Uterus (tissue), 4 donors: Measurements from ENCODE around the gene FBRS. TPM values are rescaled to one million over a fixed set of nuclear protein-coding genes. Genes with fewer than 3 reads are reported as not detected.
"Not testable (repeated sequence)": the region's sequence is repeated elsewhere in the genome, so short reads cannot be mapped to it uniquely, and the experiment has no call there.

Experiments
- DNase-seq, 2 donors: peaks; one replicate each; pipeline ENCODE4 v3.0.0-alpha.2; 2019 to 2020
- H3K27ac ChIP-seq, 2 donors: fragments of 200-600 bp; sonication (generic); 1 replicate in 1 of 2; 2 replicates in 1 of 2; pipeline ENCODE4 v1.5.1; 2016 to 2018
- H3K27me3 ChIP-seq, 2 donors: fragments of 200-600 bp; sonication (generic); one replicate each; pipeline ENCODE4 v1.5.1; 2018 to 2019; ENCODE audit warnings: control low read depth in 1 of 2
- H3K36me3 ChIP-seq, 2 donors: fragments of 200-600 bp; sonication (generic); one replicate each; pipeline ENCODE4 v1.5.1; 2019; ENCODE audit warnings: control low read depth in 1 of 2
- H3K4me1 ChIP-seq, 2 donors: fragments of 200-600 bp; sonication (generic); one replicate each; pipeline ENCODE4 v1.5.1; 2018 to 2019; ENCODE audit warnings: control low read depth in 1 of 2
- H3K4me3 ChIP-seq, 2 donors: fragments of 200-600 bp; sonication (generic); 1 replicate in 1 of 2; 2 replicates in 1 of 2; pipeline ENCODE4 v1.5.1; 2018 to 2019; ENCODE audit warnings: mild to moderate bottlenecking in 1 of 2
- H3K9me3 ChIP-seq, 2 donors: fragments of 200-600 bp; sonication (generic); one replicate each; pipeline ENCODE4 v1.5.1; 2019; ENCODE audit warnings: control low read depth in 1 of 2
- POLR2A ChIP-seq, 2 donors: fragments of 450-650 bp; IDR thresholded peaks; one replicate each; pipeline ENCODE4 v1.6.1; 2016; ENCODE audit warnings: antibody characterized with exemption in 2 of 2, mild to moderate bottlenecking in 1 of 2, moderate library complexity in 1 of 2
- intact Hi-C: fragments of 100-400 bp; cut with DNase I; formaldehyde crosslinking; loops from one replicate; pipeline ENCODE4 v1.15.1; 2023; ENCODE audit warnings: low total_unique reads
- total RNA-seq, 4 donors: library from RNA; depleted of rRNA in 3 of 4; stranded (reverse); fragments of >200 nt in 3 of 4; gene quantifications; one replicate each; pipeline versions ENCODE4 v1.1.0 to v1.2.4, GENCODE V29; 2014 to 2023
- TF ChIP-seq, protein P1 (sequence below), 4 experiments: fragments of 200-600 bp in 2 of 4; fragments of 450-650 bp in 2 of 4; sonication (generic) in 2 of 4; IDR thresholded peaks; one replicate each; pipeline ENCODE4 v1.5.1; 2016 to 2019; ENCODE audit warnings: antibody characterized with exemption in 4 of 4, mild to moderate bottlenecking in 2 of 4, moderate library complexity in 1 of 4
- donor health status: DM: yes; HTN: yes; CAD: no.

FBRS gene
- total RNA-seq, 4 donors from 2014 or later: 8.5 to 78.4 (median 16.5) TPM

DNA sequence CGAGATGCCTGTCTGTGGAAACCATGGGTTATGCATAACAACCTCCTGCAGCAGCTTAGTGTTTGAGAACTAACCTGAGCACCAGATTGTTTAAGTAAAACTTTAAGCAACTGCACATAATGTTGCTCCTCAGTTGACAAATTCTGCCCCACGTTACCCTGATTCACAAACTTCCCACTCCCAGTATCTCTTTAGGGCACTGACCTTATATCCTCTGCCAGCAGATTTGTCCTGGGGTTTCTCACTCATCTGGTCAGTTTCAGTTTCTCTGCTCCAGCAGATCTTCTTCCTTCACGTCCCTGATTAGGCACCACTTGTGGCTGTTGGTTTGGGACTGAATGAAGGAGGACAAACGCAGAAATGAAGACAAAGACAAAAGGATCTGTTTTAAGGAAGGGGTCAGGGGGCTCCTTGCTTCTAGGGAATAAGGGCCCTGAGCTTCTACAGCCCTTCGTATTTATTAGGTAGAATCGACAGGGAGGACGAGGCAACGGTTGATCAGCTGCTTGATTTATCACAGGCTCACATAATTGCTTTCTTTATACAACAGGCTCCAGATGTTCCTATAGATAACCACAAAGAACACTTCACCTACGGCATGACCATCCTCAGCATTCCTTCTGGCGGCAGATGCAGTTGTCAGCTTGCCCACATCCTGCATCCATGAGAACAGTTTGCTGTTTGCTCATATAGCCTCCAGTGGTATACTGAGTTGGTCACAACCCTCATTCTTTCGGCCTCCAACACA lies 34.5 kb upstream of the FBRS start:
- H3K27ac ChIP-seq: no peak overlapping the region
- no peaks in the 10 kb centered on the region for H3K27me3 ChIP-seq
- H3K36me3 ChIP-seq: no peaks in the 10 kb centered on the region
- no peak for DNase-seq
- H3K4me3 ChIP-seq: no peak overlapping the region
- H3K9me3 ChIP-seq: no peaks in the 10 kb centered on the region
- TF ChIP-seq, protein P1, sequence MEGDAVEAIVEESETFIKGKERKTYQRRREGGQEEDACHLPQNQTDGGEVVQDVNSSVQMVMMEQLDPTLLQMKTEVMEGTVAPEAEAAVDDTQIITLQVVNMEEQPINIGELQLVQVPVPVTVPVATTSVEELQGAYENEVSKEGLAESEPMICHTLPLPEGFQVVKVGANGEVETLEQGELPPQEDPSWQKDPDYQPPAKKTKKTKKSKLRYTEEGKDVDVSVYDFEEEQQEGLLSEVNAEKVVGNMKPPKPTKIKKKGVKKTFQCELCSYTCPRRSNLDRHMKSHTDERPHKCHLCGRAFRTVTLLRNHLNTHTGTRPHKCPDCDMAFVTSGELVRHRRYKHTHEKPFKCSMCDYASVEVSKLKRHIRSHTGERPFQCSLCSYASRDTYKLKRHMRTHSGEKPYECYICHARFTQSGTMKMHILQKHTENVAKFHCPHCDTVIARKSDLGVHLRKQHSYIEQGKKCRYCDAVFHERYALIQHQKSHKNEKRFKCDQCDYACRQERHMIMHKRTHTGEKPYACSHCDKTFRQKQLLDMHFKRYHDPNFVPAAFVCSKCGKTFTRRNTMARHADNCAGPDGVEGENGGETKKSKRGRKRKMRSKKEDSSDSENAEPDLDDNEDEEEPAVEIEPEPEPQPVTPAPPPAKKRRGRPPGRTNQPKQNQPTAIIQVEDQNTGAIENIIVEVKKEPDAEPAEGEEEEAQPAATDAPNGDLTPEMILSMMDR (IDR thresholded peaks at IDR 0.05): no peak
- no peak for TF ChIP-seq POLR2A (IDR thresholded peaks at IDR 0.05)
- intact Hi-C loops: no loop called here
- no peaks in the 10 kb centered on the region for H3K4me1 ChIP-seq

DNA sequence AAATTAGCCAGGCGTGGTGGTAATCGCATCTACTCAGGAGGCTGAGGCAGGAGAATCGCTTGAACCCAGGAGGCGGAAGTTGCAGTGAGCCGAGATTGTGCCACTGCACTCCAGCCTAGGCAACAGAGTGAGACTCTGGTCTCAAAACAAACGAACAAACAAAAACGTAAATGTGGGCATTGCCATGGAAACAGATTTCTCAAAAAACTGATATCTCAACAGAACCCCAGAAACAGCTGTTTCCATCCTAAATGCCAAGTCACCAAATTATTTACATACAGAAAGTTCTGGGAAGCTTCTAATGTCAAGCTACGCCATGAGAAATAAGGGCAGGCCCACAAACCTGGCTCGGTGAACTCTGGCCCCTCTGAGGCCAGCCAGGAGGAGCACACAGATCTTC lies 32.0 kb upstream of the FBRS start:
- Histone ChIP-seq H3K27me3 (no peaks in the 10 kb centered on the region), H3K4me3 (no peak overlapping the region), H3K9me3 (no peaks in the 10 kb centered on the region), H3K36me3 (no peaks in the 10 kb centered on the region), H3K27ac (no peak overlapping the region), H3K4me1 (no peaks in the 10 kb centered on the region)
- no peak for DNase-seq
- TF ChIP-seq, protein P1 (IDR thresholded peaks at IDR 0.05): no peak
- no peak for TF ChIP-seq POLR2A (IDR thresholded peaks at IDR 0.05)
- intact Hi-C loops: no loop called here

DNA sequence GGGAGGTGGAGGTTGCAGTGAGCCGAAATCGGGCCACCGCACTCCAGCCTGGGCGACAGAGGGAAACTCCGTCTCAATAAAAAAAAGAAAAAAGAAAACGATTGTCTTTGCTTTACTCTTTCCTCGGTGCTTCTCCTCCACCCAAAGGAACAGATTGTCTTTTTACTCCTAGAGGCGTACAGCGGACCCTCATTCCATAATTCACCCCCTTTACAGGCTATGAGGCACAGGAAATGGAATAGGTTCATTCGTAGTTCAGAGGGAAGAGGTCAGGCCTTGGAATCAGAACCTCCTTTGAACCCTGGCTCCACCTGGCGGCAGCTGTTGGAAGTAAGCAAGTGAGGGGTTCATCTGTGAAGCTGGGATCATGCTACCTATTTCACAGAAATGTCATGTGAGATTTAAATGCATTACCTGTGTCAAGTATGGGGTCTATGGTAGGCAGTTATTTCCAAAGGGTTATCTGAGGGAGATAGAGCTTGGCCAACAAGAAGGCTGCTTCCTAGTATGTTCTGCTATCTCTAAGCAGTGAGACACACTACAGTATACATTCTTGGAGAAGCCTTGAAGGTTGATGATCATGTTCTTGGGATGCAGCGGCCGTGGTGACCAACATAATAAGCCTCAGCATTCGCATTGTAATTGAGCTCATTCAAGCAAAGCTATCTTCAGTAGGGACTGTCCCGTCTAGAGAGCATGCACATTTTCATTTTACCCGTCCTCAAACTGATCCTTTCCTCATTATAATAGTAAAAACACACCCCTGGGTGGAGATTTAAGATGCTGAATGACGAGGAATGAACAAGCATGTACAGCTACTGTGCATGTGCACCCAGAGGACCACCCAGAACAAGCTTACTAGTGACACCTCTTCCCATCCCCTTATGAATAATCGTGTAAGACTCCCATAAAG lies 29.3 kb upstream of the FBRS start:
- no peaks in the 10 kb centered on the region for H3K4me1 ChIP-seq
- H3K4me3 ChIP-seq: no peak overlapping the region
- H3K27ac ChIP-seq: peak overlapping the region; percentile 20 to 51
- DNase-seq: peak; percentile 81 to 83
- H3K27me3 ChIP-seq: no peaks in the 10 kb centered on the region
- TF ChIP-seq, protein P1 (IDR thresholded peaks at IDR 0.05): peak; percentile 74 to 86 (median 84)
- TF ChIP-seq POLR2A (IDR thresholded peaks at IDR 0.05): no peak
- no peaks in the 10 kb centered on the region for H3K9me3 ChIP-seq
- intact Hi-C loops: no loop called here
- no peaks in the 10 kb centered on the region for H3K36me3 ChIP-seq

DNA sequence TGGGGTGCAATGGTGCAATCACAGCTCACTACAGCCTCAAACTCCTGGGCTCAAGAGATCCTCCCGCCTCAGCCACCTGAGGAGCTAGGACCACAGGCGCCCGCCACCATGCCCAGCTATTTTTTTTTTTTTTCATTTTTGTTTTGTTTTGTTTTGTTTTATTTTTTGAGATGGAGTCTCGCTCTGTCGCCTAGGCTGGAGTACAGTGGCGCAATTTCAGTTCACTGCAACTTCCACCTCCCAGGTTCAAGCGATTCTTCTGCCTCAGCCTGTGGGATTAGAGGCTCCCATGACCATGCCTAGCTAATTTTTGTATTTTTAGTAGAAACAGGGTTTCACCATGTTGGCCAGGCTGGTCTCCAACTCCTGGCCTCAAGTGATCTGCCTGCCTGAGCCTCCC lies 25.8 kb upstream of the FBRS start:
- H3K27me3 ChIP-seq, intact Hi-C loops, H3K9me3 ChIP-seq, H3K36me3 ChIP-seq, H3K4me3 ChIP-seq, H3K4me1 ChIP-seq, H3K27ac ChIP-seq, DNase-seq: not testable (repeated sequence)

DNA sequence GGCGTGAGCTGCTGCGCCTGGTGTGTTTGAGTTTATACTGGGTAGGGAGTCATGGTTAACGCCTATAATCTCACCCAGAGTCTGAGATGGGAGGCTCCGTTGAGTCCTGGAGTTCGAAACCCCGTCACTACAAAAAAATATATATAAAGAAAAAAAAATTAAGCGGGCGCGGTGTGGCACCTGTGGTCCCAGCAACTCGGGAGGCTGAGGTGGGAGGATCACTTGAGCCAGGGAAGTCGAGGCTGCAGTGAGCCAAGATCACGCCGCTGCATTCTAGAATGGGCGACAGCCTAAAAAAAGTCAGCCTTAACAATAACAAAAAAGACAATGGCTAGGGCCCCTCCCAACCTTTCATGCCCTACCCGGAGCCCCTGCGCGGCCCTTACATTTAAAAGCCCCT lies 24.7 kb upstream of the FBRS start:
- no peaks in the 10 kb centered on the region for H3K27me3 ChIP-seq
- no peaks in the 10 kb centered on the region for H3K4me1 ChIP-seq
- no peak for TF ChIP-seq POLR2A (IDR thresholded peaks at IDR 0.05)
- TF ChIP-seq, protein P1 (IDR thresholded peaks at IDR 0.05): no peak
- H3K9me3 ChIP-seq: no peaks in the 10 kb centered on the region
- peak overlapping the region; percentile 49 to 50 for H3K4me3 ChIP-seq
- intact Hi-C loops: no loop called here
- no peaks in the 10 kb centered on the region for H3K36me3 ChIP-seq
- H3K27ac ChIP-seq: peak overlapping the region; percentile 79 to 84
- DNase-seq: no peak
